ENCODE results near the gene ELF5.

ELF5 gene

DNA sequence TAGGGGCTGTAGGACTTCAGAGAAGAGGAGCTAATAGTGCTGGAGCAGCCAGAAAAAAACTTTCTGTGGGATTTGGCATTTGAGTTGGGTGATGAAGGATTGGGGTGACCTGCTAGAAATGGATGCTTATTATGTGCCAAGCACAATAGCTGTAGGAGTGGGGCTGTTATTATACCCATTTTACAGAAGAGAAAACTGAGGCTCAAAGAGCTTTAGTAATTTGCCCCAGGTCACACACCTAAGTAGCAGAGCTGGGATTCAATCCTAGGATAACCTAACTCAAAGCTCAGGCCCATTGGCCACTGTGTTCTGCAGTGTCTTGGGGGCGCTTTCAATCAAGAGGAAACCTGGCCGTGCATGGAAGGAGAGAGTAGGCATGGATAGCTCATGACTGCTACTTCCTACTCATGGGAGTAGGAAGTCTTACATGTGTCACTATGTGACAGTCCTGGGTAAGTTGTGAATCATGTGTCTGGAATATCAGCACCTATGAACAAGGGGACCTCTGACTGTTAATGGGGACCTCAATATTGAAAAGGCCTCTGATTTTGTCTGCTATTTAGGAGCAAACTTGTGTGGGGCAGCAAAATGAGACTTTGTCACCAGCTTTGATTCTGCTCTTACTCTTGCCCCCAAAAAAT lies 6.1 kb upstream of the ELF5 start:
- no peak for DNase-seq

DNA sequence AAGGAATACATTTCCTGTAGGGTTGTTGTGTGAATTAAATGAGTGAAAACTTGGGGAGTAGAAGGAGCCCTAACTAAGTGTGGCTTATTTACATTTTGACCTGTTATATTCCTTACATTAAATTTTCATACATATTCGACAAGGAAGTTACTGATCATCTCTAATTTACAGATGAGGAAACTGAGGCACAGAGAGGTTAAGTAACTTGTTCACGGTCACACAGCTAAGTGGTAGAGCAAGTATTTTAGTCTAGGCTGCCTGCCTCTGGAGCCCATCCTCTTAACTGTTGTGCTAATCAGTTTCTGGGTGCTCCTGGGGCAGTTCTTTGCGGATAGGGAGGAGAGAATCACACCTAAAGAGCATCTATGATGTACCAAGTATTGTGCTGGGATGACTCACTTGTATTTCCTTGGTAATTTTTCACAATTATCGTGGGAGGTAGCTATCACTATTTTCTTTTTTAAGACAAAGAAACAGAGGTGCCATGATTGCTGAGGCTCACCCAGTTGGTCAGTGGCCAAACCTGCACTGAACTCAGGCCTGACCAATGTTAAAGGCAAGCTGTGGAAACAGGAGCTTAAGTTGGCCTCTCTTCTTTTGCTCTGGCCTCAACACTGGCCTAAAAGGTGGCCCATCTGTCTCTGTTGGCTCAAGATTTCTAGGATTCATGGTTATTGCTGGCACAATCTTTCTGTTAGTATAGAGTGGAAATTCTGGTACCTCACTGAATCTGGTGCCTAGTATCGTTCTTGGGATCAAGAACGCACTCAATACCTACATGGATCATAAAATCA lies 2.9 kb upstream of the ELF5 start:
- DNase-seq = no peak

DNA sequence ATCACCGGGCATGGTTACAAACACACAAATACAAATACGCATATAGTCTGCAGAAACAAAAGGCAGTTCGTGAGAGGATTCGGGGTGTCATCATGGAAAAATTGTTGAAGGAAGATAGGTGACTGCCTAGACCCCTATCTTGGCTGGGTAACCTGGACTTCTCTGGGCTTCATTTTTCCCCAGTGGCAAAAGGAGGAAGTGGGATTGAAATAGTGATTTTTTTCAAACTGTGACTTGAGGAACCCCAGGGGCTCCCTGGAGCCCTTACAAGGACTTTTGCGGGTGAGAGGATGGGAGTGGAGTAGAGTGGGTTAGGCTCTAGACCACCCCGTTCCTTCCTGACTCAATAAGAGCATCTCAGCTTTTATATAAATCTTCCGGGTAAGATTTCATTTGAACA lies 1.0 kb upstream of the ELF5 start:
- no peak for DNase-seq

DNA sequence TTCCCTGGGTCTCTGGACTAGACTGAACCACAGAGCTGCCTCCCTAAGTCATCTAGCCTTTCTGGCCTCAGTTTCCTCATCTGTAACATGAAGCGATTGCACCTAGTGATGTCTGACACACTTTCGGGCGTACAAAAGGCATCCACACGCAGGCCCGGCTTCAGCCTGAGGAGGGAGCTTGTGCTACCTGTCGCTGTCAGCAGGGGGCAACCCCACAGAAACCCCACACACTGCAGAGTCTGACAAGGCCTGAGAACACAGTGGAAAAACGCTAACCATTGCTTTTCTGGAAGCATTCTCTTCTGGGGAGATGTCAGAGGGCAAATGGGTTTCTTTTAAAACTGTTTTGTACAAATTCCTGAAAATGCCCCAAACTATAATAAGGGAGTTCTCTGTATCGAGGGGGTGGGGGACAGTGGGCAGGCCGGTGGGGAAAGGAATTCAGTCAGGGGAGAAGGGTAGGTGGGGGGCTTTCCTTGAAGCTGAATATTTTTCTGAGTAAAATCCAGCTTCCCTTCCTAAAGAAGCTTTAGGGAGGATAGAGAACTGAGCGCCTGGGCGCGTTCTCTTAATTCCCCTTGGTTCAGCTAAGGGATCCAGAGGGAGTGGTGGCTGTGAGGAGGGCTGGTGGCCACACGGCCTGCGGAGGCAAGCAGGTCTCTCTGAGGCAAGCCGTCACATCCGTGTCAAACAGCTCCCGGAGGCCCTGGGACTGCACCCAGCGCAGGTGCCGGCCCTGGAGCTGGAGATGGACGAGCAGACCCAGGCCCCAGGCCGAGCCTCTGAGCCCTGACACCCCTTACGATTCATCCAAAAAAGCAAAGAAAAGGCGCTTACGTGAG lies 533 bp downstream of the ELF5 start:
- no peak for DNase-seq

DNA sequence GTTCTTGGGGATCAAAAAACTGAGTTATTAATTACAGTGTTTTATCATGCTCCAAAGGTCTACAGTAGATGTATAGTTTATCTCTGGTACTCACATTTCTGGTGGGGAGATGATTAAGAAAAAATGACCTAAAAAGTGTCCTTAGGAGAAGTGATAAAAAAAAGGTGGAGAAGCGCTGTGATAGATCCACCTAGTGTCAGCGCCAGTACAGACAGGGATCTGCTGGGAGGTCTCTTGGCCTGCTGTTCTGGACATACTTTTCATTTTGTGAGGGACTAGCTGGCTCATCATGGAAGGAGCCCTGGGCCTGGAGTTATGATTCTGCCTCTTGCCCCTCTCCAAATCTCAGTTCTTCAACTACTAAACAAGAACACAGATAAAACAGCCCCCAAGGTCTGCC lies 2.9 kb downstream of the ELF5 start:
- DNase-seq = no peak

DNA sequence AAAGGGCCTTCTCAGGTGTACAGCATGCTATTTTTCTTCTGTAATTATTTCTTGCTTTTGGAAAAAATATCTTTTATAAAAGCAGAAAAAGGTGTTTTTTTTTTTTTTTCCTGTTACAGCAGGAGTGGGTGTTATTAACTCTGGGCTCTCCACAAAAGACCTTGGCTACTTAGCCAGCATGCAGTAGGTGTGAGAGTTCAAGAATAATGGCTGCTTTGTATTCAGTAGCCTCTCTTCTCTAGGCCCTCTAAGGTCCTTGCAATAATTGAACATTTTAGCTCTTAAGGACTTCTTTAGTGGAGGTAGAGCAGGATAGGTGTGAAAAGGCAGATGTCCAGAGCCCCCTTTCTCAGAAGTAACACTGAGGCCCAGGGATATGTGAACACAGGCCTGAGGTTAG lies 3.4 kb downstream of the ELF5 start:
- DNase-seq = no peak

DNA sequence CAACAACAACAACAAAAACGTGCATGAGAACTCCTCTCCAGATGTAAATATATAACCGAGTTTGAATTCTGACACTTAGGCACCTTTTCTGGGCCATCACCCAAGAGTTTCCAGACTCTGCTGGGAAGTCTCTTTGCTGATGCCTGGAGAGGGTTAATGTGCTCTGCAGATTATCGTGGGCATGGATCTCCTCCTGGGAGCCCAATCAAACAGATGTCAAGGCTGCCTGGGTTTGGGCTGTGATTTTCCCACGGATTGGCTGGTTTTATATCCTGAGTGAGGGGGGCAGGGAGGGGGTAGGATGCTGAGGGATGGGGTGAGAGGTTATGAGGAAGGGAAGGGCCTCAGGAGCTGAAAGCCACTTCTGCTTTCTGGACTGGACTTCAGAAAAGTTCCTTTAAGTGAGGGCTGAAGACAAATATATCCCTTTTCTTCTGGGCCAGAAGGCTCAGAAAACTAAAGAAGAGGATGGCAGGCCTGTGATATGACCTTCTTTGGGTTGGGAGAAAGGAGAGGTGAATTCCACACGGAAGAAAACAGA lies 4.2 kb downstream of the ELF5 start:
- no peak for DNase-seq

DNA sequence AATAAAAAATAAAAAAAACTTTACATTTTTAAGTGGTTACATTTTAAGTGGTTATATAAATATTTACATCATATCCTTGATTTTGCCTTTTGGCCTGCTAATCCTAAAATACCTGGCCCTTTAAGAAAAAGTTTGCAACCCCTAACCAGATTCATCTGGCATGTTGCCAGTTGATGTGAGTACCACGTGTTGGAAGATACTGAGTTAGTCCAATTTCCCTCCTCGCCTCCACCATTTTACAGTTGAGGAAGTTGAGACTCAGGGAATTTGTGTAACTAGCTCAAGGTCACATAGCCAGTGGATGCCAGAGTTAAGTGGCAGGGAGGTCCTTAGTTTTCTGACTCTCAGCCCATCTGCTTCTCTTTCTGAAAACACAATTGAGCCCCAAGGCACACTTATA lies 5.1 kb downstream of the ELF5 start:
- no peak for DNase-seq

DNA sequence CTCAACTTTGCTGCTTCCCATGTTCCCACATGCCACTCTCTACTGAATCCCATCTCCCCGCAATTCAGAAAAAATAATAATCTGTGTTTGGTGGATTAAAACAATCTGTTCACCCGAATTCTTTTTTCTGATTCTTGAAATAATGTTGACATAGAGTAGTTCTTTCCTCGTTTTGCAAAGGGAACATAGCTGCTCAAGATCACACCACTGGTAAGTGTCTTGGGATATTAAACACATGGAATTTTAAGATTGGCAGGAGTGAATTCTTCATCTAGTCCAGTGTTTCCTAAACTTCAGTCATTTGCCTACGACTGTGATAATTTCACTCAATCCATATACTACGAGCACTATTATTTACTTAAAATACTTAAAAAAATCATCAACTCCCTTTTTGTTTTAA lies 6.0 kb downstream of the ELF5 start:
- no peak for DNase-seq

DNA sequence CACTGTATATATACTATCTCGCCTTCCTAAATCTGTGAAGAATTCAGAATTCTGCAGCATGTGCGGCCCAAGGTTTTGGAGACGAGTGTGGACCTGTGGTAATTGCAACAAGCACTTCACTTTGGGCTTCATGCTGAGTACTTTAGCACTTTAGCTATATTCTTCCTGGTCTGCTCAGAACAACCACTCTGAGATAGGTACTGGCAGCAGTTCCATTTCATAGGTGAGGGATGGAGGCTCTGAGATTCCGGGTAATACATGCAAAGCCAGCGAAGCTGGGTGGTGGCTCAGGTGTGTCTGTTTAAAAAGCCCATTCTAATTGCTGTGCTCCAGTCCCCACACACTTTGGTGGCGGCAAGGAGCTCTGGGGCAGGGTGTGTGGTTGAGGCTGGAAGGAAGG lies 6.4 kb downstream of the ELF5 start:
- no peak for DNase-seq

DNA sequence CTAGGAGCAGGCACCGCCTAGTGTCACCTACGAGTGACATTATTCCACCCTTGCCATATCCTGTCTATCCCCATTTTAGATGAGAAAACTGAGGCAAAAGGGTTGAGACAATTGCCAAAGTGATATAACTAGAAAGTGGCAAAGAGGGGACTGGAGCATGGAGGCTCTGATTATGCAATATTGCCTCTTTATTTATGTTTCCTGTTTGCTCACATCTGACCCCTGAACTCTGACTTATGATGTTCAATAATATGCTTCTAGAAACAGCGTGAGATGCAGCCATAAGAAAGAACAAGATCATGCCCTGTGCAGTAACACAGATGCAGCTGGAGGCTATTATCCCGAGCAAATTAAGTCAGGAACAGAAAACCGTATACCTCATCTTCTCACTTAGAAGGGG lies 7.7 kb downstream of the ELF5 start:
- no peak for DNase-seq

DNA sequence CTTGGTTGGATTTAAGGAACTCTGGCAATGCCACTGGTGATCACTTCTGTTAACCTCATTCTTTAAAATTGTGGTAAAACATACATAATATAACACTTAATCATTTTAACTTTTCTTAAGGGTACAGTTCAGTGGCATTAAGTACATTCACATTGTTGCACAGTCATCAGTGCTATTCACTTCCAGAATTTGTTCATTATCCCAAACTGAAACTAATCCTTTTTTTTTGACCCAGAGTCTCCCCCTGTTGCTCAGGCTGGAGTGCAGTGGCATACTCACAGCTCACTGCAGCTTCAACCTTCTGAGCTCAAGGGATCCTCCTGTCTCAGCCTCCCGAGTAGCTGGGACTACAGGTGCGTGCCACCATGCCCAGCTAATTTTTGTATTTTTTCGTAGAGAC lies 10.6 kb downstream of the ELF5 start:
- no peak for DNase-seq

DNA sequence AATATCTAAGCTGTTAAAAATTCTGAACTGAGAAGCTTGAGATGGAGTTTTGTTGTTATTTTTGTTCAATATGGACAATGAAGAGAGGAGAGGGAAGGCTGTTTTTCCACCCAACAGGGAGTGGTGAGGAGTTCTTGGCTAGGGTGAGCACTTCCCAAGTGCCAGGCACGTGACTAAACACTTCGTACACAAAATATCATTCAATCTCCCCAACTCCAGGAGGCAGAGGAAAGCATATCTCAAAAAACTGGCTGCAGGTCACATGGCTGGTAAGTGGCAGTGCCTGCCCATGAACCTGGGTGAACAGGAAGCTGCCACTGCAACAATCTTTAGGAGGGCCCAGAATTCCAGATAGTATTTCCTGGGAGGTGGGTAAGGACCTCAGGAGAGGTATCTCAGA lies 11.6 kb downstream of the ELF5 start:
- DNase-seq = no peak

DNA sequence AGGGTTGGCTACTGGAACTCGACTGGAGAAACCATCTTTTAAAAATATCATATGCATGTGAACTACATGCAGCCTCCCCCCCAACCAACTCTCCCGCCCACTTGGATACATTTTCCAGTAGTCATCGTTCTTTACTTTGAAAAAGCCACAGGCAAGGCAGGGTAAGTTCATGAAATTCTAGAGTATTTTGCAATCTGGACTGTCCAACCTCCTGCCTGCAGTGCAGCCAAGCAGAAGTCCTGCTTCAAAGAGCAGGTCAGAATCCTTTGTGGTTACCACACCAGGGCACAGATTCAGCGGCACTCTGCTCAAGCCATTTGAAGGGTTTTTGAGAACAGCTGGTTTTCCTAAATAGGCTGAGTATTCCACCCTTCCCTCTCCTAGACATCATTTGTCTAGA lies 12.1 kb downstream of the ELF5 start:
- no peak for DNase-seq

DNA sequence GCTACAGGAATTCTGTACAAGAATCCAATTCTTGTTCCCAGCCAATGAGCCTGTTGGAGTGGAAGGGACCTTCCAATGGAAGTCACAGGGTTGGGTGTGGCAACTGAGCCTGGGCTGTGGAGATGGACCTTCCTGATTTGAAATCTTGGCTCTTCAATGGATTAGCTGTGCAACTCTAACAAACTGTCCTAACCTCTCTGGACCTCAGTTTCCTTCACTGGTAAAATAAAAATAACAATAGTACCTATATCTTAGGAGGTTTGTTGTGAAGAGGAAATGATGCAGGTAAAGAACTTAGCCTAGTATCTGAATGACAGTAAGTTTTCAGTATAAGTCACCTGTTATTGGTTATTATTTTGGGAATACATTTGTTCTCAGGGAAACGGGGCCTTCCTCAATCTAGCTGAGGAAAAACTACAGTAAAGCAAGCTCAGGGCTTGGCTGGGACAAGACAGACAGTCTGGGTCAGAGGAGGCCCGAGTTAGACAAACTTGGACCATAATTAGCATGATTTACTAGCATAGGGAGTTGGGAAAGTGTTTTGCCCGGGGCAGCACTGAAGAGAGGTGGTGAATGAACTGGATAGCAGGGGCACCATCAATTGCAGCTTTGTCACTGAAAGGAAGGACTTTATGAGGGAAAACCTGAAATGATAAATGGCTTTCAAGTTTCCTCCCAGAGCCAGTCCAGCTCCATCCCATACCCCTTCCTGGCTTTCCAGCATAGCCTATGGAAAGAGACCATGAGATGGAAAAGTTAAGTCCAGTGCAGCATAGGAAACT lies 13.7 kb downstream of the ELF5 start:
- no peak for DNase-seq

DNA sequence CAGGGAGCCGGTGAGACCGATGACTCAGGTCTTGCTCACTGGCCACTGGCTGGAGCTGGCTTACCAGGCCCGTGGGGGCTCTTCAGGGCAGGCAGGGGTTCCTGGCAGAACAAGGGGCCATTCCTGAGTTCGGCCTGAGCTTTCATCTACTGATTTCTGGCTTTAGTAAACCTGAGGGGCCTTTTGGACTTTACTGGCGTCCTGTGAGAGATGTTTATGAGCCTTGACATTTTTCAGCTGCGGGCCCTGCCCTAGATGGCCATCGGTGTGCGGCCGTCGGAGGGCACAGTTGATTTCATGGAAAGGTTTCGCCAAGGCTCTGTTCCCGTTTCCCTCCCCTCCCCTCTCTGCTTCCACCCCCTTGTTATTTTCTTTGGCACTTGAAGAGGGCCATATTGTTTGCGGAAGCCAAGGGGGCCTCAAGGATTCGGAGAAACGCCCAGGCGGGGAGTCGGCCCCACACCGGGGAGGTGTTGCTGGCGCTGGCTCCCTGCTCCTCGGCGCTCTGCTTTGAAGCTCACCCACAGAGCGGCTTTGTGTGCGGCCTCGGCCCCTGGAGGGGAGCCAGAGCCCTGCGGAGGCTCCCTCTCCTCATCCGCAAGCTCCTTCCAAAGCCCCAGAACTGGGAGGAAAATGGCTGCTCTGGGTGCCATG lies 17.7 kb downstream of the ELF5 start:
- DNase-seq = peak; percentile 72

DNA sequence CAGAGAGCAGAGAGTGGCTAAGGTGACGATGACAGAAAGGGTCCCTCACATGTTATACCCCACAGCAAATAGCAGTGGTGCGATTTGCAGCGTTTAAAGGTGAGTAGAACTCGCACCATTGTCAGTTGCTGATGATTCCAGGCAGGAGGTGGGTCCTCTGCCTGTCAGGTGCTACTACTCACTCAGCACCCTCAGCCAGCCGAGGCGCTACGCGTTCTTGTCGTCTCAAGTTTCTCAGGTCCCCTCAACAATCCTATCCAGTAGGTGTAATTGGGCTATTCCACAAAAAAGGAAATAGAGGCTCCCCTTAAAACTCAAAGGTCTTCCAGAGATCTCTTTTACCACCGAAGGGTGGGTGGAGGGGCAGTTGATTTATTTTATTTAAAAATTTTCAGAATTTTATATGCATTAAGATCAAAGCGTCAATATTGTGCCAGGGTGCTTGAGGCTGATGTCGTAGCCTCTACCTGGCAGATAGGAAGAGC lies 18.3 kb downstream of the ELF5 start:
- DNase-seq = no peak

DNA sequence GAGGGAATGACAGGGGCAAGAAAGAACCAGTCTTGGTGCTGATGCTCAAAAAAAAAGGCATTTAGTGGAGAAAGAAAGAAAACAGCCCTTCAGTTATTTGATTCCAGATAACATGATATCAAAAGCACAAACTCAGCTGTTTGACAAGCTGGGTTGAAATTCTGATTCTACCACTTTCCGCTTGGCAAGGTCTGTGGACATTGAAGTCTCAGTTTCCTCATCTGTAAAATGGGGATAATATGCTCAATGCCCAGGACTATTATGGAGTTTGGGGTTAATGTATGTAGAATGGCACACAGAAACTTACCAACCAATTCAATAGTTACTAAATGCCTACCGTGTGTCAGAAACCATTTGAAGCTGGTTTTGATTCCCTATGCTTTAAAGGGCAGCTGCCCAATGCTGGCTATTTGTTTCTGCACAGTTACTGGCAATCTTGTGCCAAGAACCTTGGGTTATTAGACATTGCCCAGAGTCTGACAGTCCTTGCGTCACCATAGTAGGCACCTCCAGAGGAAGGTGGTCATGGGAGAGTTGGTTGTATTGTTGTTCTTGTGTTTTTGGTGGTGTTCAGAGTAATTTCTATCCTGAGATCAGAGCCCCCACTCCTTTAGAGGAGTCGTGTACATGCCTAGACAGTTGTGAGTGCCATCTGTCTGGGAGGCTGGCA lies 19.5 kb downstream of the ELF5 start:
- no peak for DNase-seq

DNA sequence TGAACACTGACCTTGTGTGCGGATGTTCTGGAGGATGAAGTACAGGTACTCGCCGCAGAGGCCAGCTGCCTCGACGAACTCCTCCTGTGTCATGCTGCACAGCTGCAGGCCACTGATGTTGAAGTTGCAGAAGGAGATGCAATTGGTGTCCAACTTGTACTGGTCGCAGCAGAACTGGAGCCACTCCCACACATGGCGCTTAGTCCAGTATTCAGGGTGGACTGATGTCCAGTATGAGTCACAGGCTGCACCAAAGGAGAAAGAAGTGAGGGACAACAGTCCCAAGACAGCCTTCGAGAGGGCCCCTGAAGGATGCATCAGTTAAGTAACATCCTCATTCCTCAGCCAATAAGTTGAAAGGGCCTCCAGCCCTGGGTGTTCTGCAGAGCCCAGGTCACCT lies 20.1 kb downstream of the ELF5 start:
- no peak for DNase-seq

DNA sequence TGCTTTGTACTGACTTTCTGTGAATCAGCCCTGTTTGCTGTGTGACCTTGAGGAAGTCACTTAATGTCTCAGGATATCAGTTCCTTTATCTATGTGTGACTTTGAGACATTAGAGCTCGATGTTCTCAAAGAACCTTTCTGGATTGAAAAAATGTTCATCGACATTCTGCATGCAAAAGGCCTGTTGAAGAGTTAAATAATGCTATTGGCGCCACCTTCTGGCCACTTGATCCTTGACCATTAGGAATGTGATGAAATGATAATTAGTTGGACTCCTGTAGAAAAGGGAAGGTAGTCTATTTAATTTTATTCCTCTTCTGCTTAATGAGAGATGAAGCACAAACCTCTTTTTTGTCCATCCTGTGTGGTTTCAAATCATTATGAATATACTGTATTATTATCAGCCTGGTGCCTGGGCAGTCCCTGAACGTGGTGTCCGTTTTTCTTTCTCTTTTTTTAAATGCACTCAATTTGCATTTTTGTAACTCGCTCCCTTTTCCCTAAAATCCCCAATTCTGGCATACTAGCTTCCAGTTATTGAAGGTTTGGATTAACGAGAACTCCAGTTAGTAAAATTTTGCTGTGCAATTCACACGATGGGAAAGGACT lies 20.7 kb downstream of the ELF5 start:
- DNase-seq = peak; percentile 58

DNA sequence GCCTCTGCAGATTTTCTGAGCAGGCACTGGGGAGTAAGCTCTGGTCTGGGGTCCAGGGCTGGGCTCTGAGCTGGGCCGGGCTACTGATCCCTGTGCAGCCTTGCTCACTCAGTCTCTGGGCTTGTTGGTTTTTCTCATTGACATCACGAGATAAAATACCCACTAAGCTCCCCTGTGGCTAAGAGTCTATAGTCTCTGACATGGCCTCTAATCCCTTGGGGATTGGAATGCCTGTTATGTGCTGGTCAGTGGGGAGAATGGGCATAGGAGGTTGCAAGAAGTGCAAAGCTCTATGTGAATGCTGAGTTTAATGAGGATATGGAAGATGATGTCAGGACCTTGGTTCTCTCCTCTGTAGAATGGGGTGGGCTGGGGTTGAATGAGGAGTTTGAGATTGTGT lies 23.3 kb downstream of the ELF5 start:
- no peak for DNase-seq

Data from NCI-H345 (cell line).